Hematopoietic multipotent progenitor cell (in vitro differentiated cells): ENCODE data around the gene SARM1. TPM values are rescaled to one million over a fixed set of nuclear protein-coding genes. Genes with fewer than 3 reads are reported as not detected.

Experiments
- DNase-seq, 3 donors: peaks; one replicate each; pipeline ENCODE4 v3.0.0-alpha.2; 2011 to 2015; ENCODE audit warnings: low read depth in 2 of 3, low spot score in 2 of 3
- total RNA-seq: library from RNA; depleted of rRNA; stranded (reverse); fragments of >200 nt; gene quantifications from one replicate; pipeline ENCODE4 v1.2.3, GENCODE V29; 2012

SARM1 gene
- total RNA-seq, 1 donor, result 32.3 TPM

DNA sequence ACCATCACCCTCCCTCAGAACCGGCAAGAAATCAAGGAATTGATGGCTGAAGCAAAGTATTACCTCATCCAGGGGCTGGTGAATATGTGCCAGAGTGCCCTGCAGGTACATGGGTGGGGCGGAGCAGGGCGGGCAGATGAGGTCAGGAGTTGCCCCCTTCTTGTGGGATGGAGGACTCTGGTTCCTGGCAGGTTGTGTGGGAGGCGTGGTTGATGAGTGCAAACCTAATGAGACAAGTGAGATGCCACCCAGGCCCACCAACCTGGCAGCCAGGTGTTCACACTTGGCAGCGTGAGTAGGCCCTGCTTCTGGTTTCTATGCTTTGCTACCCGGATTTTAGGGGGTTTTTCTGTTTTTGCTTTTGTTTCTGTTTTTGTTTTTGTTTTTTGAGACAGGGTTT lies 31.1 kb upstream of the SARM1 start:
- no peak for DNase-seq

- DNase-seq, result no peak
Observed at GRCh38 chr17:28341516-28341915, 30.0 kb upstream of the SARM1 start.

DNA sequence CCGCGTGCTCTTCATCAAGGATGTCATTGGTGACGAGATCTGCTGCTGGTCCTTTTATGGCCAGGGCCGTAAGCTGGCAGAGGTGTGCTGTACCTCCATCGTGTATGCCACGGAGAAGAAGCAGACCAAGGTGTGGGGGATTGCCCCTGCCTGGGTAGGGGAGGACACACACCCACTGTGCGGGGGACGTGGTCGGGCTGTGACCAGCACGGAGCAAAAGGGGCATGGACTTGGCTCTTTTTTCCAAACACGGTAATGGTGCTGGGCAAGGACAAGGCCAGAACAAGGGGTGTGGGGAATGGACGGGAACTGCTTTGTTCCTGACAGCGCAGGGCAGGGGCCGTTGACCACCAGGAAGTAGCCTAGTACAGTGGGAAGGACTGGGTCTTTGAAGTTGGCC lies 29.2 kb upstream of the SARM1 start:
- DNase-seq, result no peak

DNA sequence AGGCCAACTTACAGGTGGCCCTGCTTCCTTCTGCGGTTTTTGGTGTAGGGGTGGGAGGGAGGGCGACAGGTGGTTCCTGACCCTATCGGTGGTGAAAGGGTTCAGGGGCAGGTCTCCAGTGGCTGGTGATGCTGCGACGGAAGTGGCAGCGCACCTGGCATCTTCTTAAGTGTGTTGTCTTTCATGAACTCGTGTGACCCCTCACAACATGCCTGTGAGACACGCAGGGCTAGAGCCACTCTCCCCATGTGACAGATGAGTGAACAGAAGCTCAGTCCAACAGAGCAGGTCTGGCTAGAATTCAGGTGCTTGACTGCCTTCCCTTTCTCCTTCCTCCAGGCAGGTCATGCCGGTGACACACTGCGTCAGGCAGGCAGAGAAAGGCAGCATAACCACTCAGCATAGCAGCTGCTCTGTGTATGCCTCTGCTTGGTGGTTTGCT lies 28.0 kb upstream of the SARM1 start:
- no peak for DNase-seq

GRCh38 chr17:28344011-28344410 lies 27.5 kb upstream of the SARM1 start:
- DNase-seq, result no peak

- no peak for DNase-seq
Observed at GRCh38 chr17:28344435-28344901, 27.0 kb upstream of the SARM1 start.

- DNase-seq, result no peak
Observed at GRCh38 chr17:28345419-28346198, 25.9 kb upstream of the SARM1 start.

- DNase-seq, result no peak
Observed at GRCh38 chr17:28346199-28346580, 25.3 kb upstream of the SARM1 start.

DNA sequence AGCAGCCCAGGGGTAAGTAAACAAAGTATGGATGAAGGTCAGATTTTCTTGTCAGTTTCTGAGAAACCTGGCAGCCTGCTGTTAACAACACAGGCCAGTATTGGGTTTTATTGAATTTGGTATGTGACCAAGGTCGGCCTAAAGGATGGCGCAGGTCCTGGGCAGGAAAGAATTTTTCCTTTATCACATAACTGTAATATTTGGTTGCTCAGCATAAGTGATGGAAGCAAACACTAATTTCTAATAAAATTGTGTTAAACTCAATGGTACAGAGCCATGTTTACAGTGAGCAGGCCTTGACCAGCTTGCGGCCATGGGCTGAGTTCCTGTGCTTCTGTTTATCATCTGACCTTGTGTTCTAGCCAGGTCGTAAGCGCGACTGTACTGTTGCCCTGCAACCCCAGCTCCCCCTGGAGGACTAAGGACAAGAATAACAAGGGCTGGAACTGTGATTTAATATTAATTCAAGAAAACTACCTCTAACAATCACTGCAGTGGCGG lies 24.7 kb upstream of the SARM1 start:
- peak in 1 of 3 donors; percentile 21 for DNase-seq

DNA sequence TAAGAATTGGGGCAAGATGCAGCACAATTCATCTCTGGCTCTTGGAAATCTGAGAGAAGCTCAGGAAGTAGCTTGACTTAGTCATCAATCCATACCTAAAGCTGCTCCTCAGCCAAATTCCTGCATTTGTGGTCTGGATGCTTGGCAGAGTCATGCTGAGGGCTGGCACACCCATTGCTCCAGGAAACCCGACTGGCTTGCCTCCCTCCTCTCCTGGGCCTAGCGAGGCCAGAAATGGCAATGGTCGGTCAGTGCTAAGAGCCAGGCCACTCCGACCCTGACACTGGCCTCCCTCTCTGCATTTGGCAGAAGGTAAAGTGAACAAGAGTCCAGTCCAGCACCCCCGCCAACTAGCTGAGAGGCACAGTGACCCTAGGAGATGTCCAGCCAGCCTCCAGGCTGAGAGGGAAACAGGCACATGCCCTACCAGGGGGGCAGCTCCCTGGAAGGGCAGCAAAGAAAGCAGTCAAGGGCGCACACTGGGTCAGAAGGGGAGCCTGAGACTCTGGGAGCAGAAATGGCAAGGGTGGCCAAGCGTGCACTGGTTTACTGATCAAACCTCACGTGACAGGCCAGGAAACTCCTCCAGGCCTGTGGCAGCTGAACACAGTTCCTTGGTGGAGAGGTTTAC lies 24.1 kb upstream of the SARM1 start:
- no peak for DNase-seq

DNA sequence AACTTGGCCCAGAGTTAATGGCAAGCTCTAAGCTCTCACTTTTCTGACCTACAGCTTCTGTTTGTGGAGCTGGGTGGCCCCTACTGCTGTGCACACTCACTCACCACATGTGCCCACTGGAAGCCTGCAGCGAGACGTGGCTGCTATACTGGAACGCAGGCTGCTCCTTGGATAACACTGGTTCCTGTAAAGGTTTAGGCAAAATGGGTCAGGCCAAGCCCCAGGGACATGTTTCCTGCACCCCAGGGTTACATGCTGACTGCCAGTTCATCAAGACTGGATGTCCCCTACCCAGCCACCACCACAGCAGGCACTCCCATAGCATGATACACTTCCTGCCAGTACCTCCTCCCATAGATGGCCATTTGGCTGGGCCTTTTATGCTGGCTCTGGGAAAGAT lies 22.5 kb upstream of the SARM1 start:
- DNase-seq, result no peak

DNA sequence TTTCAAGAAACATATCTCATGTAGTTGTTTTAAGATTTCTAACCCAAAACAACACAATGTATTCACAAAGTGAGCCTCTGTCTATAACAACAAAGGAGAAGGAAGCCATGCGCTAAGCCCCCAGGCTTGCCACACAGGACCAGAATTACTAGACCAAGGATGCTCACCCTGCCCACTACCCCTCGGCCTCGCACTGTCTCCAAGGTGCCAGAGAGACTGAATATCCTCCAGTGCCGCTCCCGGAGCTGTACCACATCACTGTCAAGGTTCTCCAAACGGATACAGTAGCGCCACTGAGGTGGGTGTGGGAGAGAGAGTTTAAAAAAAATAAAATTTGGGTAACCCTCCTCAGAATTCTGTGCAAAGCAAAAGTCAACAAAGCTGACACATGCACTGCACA lies 21.2 kb upstream of the SARM1 start:
- no peak for DNase-seq

DNA sequence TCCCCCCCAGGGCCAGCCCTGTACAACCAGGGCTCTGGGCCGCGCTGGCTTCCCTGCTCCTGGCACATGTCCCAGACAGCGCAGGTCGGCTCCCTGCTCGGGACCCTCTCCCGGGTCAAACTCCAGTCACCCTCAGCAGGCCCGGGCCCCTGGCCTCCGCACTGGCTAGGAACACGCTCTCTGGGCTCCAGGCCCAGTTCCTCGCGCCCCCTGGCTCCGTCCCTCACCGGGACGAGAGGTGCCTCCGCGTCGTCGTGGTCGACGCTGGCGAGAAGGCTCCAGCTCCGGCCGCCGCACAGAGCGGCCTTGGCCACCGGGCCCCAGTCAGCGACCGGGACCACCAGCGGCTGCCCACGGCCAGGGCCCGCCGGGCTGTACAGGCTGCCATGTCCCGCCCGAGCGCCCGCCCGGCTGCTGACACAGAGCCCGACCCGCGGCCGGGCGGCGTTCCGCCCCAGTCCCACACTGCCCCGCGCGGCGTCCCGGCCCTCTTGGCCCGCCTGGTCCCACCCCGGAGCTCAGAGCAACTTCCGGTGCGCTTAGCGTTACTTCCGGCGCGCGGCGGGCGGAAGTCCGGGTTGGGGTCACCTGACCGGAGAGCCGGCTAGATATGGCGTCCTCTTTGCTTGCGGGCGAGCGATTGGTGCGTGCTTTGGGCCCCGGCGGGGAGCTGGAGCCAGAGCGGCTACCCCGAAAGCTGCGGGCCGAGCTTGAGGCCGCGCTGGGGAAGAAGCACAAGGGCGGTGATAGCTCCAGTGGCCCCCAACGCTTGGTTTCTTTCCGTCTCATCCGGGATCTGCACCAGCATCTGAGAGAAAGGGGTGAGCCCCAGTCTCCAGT lies 14.2 kb upstream of the SARM1 start, which contains the start of gene POLDIP2:
Gene POLDIP2 (minus strand): TSS at position 467 of the 840 bp plus-strand sequence. CDS start 79 bp downstream, at position 388.
- DNase-seq, result peak; percentile 86 to 97 (median 94)

DNA sequence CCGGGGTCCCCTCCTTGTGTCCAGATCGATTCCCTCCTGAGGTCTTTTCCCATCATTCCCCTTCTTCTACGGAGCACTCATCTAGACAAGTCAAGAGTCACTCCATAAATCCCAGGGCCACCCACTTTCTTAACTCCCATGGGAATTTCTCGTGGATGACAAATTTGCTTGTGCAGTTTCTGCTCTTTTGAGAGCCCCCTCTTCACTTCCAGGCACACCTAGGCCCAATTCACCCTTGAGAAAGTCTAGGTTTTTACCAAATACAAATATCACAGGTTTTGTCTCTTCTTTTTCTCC lies 13.6 kb upstream of the SARM1 start:
- no peak for DNase-seq

DNA sequence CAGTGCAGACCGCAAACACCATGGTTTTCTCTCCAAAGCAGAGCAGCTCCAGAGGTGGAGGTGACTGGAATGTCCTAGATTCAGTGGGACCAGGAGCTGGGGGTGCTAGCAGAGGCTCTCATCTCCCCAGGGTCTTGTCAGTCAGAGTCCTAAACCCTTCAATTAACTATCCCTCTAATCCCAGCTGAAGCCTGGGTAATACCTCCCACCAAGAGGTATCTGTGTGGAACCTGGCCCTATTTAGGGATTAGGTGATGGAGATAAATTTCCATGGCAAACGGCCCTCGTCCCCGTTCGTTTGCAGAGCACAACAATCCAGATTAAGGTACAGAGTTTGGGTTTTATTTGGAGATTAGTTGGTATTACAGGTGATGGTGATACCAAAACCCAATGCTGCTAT lies 8.3 kb upstream of the SARM1 start:
- DNase-seq, result no peak

- no peak for DNase-seq
Observed at GRCh38 chr17:28363776-28364650, 7.5 kb upstream of the SARM1 start.

DNA sequence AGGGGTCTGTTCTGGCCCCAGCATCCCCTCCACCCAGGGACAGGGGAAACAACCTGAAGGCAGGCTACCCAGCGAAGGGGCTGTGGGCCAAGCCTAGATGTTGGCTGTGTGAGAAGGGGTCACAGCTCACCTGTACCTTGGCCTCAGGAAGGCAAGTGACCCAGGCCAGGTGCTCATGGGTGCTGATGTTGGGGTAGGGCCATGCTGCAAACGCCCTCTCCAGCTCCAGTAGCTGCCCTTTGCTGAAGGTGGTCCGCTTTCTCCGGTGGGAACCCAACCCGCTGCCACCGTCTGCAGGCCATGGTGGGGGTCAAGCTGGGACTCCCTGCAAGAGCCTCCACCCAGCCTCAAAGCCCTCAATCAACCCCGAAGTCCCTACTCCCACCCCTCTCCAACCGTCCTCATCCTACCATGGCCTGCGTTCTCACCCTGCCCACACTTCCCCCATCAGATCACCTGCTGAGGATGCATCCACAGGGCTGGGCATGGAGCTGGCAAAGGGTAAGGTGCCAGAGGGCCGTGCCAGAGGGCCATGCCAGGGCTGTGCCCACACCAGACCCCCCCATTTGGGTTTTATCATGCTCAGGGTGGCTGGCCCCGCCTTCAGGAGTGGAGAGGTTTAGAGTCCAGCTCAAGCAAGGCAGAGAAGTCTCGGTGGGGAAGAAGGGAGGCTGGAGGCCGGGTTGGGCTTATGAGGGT lies 6.7 kb upstream of the SARM1 start, which contains the start of gene SEBOX:
Gene SEBOX (minus strand): TSS at position 535 of the 699 bp plus-strand sequence. CDS start 48 bp downstream, at position 487.
- no peak for DNase-seq

- DNase-seq, result no peak
Observed at GRCh38 chr17:28365487-28365886, 6.0 kb upstream of the SARM1 start.

- no peak for DNase-seq
Observed at GRCh38 chr17:28366605-28367004, 4.9 kb upstream of the SARM1 start.
